Measurements from ENCODE around the gene LOXL1.
"Not testable (repeated sequence)": the region's sequence is repeated elsewhere in the genome, so short reads cannot be mapped to it uniquely, and the experiment has no call there.

The LOXL1 gene

DNA sequence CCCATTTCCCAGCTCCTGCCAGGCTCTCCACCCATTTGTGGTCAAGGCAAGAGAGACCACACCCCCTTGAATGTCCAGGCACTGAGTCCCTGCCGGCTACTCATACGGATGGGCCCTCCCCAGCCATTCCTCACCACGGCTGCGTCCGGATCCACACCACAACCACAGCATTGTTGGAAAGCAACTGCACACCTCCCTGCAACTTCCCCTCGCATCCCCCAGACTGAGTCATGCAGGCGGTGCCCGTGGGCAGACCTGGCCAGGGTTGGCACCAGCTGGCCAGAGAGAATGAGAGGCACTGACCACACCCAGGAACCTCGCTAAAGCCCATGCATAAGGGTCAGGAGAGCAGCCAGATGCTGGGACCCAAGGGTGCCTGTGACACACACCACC lies 30.5 kb downstream of the LOXL1 start:
- Mint-ChIP-seq H3K9me3 (no peaks in the 10 kb centered on the region), H3K27ac (no peak overlapping the region), H3K4me3 (no peak overlapping the region), H3K27me3 (ENCODE audit: low read depth) (no peaks in the 10 kb centered on the region), H3K4me1 (ENCODE audit: low read depth) (peaks cover 30% of the 10 kb centered on the region), H3K36me3 (ENCODE audit: low read depth) (no peaks in the 10 kb centered on the region)

- H3K4me3 Mint-ChIP-seq = no peak overlapping the region
Measured at GRCh38 chr15:73957276-73957675, 31.0 kb downstream of the LOXL1 start.

GRCh38 chr15:73957785-73958184 lies 31.5 kb downstream of the LOXL1 start:
- Mint-ChIP-seq H3K36me3 (ENCODE audit: low read depth) (no peaks in the 10 kb centered on the region), H3K4me3 (no peak overlapping the region), H3K9me3 (no peaks in the 10 kb centered on the region), H3K27ac (peak overlapping the region; percentile 60), H3K4me1 (ENCODE audit: low read depth) (peaks cover 29% of the 10 kb centered on the region), H3K27me3 (ENCODE audit: low read depth) (peaks cover 3% of the 10 kb centered on the region)

More at GRCh38 chr15:73957276-73957675, 31.0 kb downstream of the LOXL1 start:
- Mint-ChIP-seq H3K27me3 (ENCODE audit: low read depth) (no peaks in the 10 kb centered on the region), H3K4me1 (ENCODE audit: low read depth) (peaks cover 29% of the 10 kb centered on the region), H3K27ac (peak overlapping the region; percentile 50), H3K9me3 (no peaks in the 10 kb centered on the region), H3K36me3 (ENCODE audit: low read depth) (no peaks in the 10 kb centered on the region)

GRCh38 chr15:73959012-73959581 lies 32.8 kb downstream of the LOXL1 start:
- Mint-ChIP-seq H3K27ac (peak overlapping the region; percentile 78), H3K36me3 (ENCODE audit: low read depth) (no peaks in the 10 kb centered on the region), H3K27me3 (ENCODE audit: low read depth) (peaks cover 8% of the 10 kb centered on the region), H3K4me3 (no peak overlapping the region), H3K9me3 (no peaks in the 10 kb centered on the region), H3K4me1 (ENCODE audit: low read depth) (peaks cover 33% of the 10 kb centered on the region)

DNA sequence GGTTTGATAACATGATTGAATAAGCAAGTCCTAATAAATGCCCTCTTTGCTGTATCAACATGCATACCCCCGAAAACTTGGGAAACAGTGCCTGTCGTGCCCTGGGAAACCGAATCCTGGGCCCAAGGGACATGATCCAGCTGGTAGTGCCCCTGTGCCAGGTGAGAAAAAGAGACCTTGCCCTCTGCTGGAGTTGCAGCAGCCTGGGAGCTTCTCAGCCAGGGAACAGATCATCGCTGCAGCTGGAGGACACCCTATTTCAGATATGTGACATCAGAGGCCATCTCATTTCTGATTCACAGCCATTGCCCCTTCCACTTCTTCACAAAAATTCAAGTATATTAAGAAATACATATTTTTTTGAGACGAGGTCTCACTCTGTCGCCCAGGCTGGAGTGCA lies 33.5 kb downstream of the LOXL1 start:
- Mint-ChIP-seq H3K4me3 (peak overlapping the region; percentile 46), H3K4me1 (ENCODE audit: low read depth) (peaks cover 36% of the 10 kb centered on the region), H3K27ac (peak overlapping the region; percentile 78), H3K9me3 (no peaks in the 10 kb centered on the region), H3K36me3 (ENCODE audit: low read depth) (no peaks in the 10 kb centered on the region), H3K27me3 (ENCODE audit: low read depth) (peaks cover 8% of the 10 kb centered on the region)

DNA sequence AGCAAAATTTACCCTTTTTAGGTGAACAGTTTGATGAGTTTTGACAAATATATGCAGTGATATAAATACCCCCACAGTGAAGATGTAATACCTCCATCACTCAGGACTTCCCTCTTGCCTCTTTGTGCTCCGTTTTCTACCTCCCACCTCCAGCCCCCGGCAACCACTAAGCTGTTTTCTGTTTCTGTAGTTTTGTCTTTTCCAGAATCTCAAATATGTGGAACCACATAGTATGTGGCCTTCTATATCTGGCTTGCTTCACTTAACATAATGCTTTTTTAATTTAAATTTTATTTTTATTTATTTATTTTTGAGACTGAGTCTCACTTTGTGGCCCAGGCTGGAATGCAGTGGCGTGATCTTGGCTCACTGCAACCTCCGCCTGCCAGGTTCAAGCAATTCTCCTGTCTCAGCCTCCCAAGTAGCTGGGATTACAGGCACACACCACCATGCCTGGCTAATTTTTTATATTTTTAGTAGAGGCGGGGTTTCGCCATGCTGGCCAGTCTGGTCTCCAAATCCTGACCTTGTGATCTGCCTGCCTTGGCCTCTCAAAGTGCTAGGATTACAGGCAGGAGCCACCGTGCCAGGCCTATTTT lies 34.3 kb downstream of the LOXL1 start:
- not testable (repeated sequence) for H3K27ac Mint-ChIP-seq; H3K9me3 Mint-ChIP-seq; H3K4me3 Mint-ChIP-seq; H3K36me3 Mint-ChIP-seq (ENCODE audit: low read depth); H3K27me3 Mint-ChIP-seq (ENCODE audit: low read depth)
- peaks cover 43% of the 10 kb centered on the region for H3K4me1 Mint-ChIP-seq (ENCODE audit: low read depth)

- Mint-ChIP-seq H3K27ac (no peak overlapping the region), H3K9me3 (no peaks in the 10 kb centered on the region), H3K27me3 (ENCODE audit: low read depth) (peaks cover 8% of the 10 kb centered on the region)
Measured at GRCh38 chr15:73962433-73962832, 36.2 kb downstream of the LOXL1 start.

DNA sequence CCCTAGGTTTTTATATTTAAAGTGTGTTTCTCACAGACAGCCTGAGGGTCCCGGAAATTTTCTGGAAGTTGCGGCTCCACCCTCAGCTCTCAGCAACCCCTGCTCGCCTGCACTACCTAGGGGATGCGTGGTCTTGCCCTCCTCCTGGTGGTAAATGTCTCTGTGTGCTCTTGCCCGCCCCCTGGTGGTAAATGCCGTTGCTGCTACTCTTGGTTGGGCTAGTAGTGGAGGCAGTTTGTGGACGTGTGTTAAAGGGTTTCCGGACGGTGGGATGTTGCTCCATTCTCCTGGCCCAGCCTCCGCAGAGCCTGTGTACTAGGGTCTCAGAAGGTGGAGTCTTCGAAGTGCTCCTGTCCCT lies 38.5 kb downstream of the LOXL1 start:
- Mint-ChIP-seq H3K4me3 (peak overlapping the region; percentile 47), H3K4me1 (ENCODE audit: low read depth) (peaks cover 34% of the 10 kb centered on the region), H3K9me3 (no peaks in the 10 kb centered on the region), H3K36me3 (ENCODE audit: low read depth) (no peaks in the 10 kb centered on the region), H3K27ac (peak overlapping the region; percentile 60), H3K27me3 (ENCODE audit: low read depth) (peaks cover 8% of the 10 kb centered on the region)

More at GRCh38 chr15:73962433-73962832, 36.2 kb downstream of the LOXL1 start:
- Mint-ChIP-seq H3K36me3 (ENCODE audit: low read depth) (no peaks in the 10 kb centered on the region), H3K4me1 (ENCODE audit: low read depth) (peaks cover 50% of the 10 kb centered on the region), H3K4me3 (no peak overlapping the region)

DNA sequence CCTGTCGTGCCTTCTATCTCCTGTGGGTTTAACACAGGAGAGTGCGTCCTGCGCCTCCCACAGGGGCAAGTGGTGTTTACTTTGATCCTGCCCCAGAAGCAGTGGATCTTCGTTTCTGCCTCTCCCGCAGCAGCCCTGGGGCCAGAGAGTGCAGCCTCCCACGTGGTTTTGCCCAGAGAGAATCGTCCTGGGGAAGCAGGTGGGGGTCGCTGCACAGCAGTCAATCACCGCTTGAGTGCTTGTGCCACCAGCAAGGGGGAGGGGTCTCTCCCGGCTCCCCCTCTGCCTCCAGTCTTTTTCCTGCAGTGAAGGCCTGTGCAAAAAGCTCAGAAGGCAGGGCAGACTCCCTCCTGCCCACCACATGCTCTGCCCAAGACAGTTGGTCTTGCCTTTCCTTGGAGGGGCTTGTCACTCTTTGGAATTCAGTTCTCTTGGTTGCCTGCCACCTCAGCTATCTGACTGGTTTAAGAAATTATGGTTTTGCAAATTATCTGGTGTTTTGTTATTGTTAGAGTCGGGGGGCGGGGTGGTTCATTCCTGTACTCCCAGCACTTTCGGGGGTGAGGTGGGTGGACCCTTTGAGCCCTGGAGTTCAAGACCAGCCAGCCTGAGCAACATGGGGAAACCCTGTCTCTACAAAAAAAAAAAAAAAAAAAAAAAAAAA lies 39.0 kb downstream of the LOXL1 start:
- H3K4me1 Mint-ChIP-seq (ENCODE audit: low read depth) = peaks cover 32% of the 10 kb centered on the region
- peak overlapping the region; percentile 47 for H3K4me3 Mint-ChIP-seq
- peaks cover 8% of the 10 kb centered on the region for H3K27me3 Mint-ChIP-seq (ENCODE audit: low read depth)
- H3K27ac Mint-ChIP-seq = peak overlapping the region; percentile 74
- no peaks in the 10 kb centered on the region for H3K9me3 Mint-ChIP-seq
- H3K36me3 Mint-ChIP-seq (ENCODE audit: low read depth) = no peaks in the 10 kb centered on the region

GRCh38 chr15:73965758-73966113 lies 39.5 kb downstream of the LOXL1 start:
- Mint-ChIP-seq H3K27ac (peak overlapping the region; percentile 74), H3K27me3 (ENCODE audit: low read depth) (peaks cover 8% of the 10 kb centered on the region), H3K4me1 (ENCODE audit: low read depth) (peaks cover 30% of the 10 kb centered on the region), H3K4me3 (peak overlapping the region; percentile 46), H3K36me3 (ENCODE audit: low read depth) (no peaks in the 10 kb centered on the region), H3K9me3 (no peaks in the 10 kb centered on the region)

DNA sequence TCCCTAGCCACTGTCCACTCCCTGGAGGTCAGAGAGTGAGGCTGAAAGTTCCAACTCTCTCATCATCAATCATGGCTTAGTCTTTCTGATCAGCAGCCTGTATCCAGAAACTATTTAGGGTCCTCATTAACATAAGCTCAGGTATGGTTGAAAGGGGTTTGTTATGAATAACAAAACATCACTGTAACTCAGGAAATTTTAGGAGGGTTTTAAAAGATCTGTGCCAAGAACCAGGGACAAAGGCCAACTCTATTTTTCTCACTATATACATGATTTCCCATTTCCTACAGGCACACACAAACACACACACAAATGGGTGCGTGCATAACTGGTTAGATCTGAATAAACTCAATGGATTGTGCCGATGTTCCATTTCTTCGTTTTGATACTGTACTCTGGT lies 42.2 kb downstream of the LOXL1 start:
- Mint-ChIP-seq H3K4me1 (ENCODE audit: low read depth) (peaks cover 29% of the 10 kb centered on the region), H3K9me3 (no peaks in the 10 kb centered on the region), H3K36me3 (ENCODE audit: low read depth) (no peaks in the 10 kb centered on the region), H3K27ac (no peak overlapping the region), H3K4me3 (no peak overlapping the region), H3K27me3 (ENCODE audit: low read depth) (peaks cover under 1% of the 10 kb centered on the region)

DNA sequence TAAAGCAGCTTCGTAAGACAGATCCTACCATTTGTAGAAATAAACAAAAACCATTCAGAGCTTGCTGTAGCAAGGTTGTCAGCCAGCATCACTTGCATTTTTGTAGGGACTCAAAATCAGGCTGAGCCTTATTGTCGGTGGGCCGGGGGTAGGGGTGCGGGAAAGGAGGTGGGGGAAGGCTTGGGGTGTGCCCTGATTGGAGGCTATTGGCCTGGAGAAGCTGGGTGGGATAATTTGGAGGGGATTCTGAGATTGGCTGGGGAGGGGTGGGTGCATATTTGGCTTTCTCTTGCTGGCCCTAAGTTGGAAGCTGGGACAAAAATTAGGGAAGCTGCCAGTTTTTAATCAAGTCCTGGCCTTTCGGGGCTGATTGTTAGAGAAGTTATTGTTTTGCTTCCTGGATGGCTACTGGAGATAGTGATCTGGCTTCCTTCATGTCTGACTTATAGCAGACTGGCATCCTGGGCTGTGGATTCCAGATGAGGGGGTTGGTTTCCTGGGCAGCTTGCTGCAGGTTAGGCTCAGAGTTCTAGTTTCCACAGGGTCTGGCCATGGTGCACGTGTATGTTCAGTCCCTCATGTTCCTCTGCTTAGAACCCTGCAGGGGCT lies 43.0 kb downstream of the LOXL1 start:
- Mint-ChIP-seq H3K36me3 (ENCODE audit: low read depth) (no peaks in the 10 kb centered on the region), H3K27me3 (ENCODE audit: low read depth) (no peaks in the 10 kb centered on the region), H3K4me3 (no peak overlapping the region), H3K9me3 (no peaks in the 10 kb centered on the region), H3K27ac (no peak overlapping the region), H3K4me1 (ENCODE audit: low read depth) (peaks cover 30% of the 10 kb centered on the region)

DNA sequence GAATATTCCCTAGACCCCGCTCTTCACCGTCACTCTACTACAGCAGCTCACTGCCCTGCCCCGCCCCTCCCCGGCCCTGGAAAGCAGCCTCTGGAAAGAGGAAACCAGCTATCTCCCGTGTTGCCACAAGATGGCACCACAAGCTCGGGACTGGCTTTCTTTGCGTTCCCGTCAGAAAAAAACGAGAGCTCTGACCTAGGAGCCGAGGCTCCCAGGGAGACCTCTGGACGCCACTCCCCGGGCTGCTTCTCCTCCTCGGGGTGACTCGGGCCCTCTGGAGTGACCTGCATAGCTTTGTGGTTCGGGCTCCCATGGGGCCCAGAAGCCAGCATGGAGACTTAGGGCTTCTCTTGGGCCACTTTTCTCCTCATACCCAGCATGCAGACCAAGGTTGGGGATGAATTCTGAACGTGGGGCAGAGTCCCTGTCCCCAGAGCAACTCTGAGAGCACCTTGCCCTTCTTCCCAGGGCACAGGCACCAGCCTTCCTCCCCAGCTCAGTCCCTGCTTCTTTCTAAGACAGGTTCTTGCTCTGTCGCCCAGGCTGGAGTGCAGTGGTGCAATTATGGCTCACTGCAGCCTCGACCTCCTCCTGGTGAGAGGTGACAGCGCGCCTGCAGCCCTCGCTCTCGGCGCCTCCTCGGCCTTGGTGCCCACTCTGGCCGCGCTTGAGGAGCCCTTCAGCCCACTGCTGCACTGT lies 46.9 kb downstream of the LOXL1 start:
- peaks cover 14% of the 10 kb centered on the region for H3K27me3 Mint-ChIP-seq (ENCODE audit: low read depth)

DNA sequence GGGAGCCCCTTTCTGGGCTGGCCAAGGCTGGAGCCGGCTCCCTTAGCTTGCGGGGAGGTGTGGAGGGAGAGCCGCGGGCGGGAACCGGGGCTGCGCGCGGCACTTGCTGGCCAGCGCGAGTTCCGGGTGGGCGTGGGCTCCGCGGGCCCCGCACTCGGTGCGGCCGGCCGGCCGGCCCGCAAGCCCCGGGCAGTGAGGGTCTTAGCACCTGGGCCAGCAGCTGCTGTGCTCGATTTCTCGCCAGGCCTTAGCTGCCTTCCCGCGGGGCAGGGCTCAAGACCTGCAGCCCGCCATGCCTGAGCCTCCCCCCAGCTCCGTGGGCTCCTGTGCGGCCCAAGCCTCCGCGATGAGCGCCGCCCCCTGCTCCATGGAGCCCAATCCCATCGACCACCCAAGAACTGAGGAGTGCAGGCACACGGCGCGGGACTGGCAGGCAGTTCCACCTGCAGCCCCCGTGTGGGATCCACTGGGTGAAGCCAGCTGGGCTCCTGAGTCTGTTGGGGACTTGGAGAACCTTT lies 47.5 kb downstream of the LOXL1 start:
- H3K4me3 Mint-ChIP-seq; H3K27ac Mint-ChIP-seq; H3K9me3 Mint-ChIP-seq; H3K36me3 Mint-ChIP-seq (ENCODE audit: low read depth): not testable (repeated sequence)
- peaks cover 14% of the 10 kb centered on the region for H3K27me3 Mint-ChIP-seq (ENCODE audit: low read depth)
- H3K4me1 Mint-ChIP-seq (ENCODE audit: low read depth) = peaks cover 28% of the 10 kb centered on the region

More for the DNA sequence above, 46.9 kb downstream of the LOXL1 start:
- H3K4me1 Mint-ChIP-seq (ENCODE audit: low read depth) = peaks cover 28% of the 10 kb centered on the region
- H3K36me3 Mint-ChIP-seq (ENCODE audit: low read depth) = peaks cover 3% of the 10 kb centered on the region
- no peak overlapping the region for H3K27ac Mint-ChIP-seq
- H3K9me3 Mint-ChIP-seq = no peaks in the 10 kb centered on the region
- no peak overlapping the region for H3K4me3 Mint-ChIP-seq
